ENCODE measurements around the gene KIF1C. TPM values are rescaled to one million over a fixed set of nuclear protein-coding genes. Genes with fewer than 3 reads are reported as not detected.

Gene KIF1C
- polyA plus RNA-seq, 3 donors, result 3.6 to 12.0 (median 3.9) TPM

GRCh38 chr17:4974115-4974670 is 23.6 kb upstream of the KIF1C start:
- peaks cover 44 to 54% of the 10 kb centered on the region in 2 donors for H3K4me1 ChIP-seq (ENCODE audit: control insufficient read depth in 1 of 2, insufficient read depth in 2 of 2, low read length in 2 of 2)
- no peak for TF ChIP-seq CTCF (IDR thresholded peaks at IDR 0.05)

DNA sequence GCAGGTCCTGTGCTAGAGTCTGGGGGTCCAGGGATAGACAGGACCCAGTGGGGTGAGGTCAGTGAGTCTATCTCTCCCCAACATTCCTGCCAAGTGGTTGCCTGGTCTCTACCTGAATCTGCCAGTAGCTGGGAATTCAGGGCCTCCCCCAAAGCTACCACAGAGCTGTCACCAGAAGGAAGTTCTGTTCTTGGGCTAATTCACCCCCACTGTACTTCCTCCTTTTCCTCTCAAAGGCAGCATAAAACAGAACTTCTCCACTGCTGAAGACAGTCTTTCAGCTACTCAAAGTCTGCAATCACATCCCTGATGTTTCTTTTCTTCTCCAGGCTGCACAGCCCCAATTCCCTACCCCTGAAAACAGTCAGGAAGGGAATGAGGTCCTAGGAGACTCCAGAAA is 19.0 kb upstream of the KIF1C start:
- Mint-ChIP-seq H3K27ac (peak overlapping the region; percentile 79 to 92 (median 88)), H3K4me1 (peaks cover 77% of the 10 kb centered on the region)

More at GRCh38 chr17:4974115-4974670, 23.6 kb upstream of the KIF1C start:
- Histone ChIP-seq H3K4me3 (replicated peaks in 1 of 3; ENCODE audit: low read depth in 2 of 3, low read length in 3 of 3) (peak overlapping the region in 1 of 3 experiments; percentile 60), H2AFZ (ENCODE audit: insufficient read depth, low read depth, low read length, poor library complexity, severe bottlenecking) (no peak overlapping the region), H3K9ac (ENCODE audit: insufficient read depth, low read length, poor library complexity, severe bottlenecking) (no peak overlapping the region), H3K9me3 (replicated peaks in 1 of 2; ENCODE audit: control insufficient read depth in 1 of 2, insufficient read depth in 1 of 2, low read length in 2 of 2) (no peaks in the 10 kb centered on the region), H3K27ac (ENCODE audit: low read depth in 1 of 2, low read length in 2 of 2) (peak overlapping the region; percentile 46 to 60), H3K36me3 (replicated peaks in 1 of 2; ENCODE audit: control insufficient read depth in 1 of 2, insufficient read depth in 2 of 2, low read length in 2 of 2) (peaks cover 58 to 85% of the 10 kb centered on the region in 2 donors), H4K20me1 (ENCODE audit: insufficient read depth, low read length) (peaks cover 6% of the 10 kb centered on the region), H3K79me2 (ENCODE audit: insufficient read depth, low read length) (peaks cover 22% of the 10 kb centered on the region), H3K27me3 (ENCODE audit: control insufficient read depth in 2 of 2, insufficient read depth in 2 of 2, low read length in 2 of 2) (no peaks in the 10 kb centered on the region), H3K4me2 (replicated peaks; ENCODE audit: extremely low read depth, low read length, poor library complexity, severe bottlenecking) (peak overlapping the region; percentile 62)
- DNase-seq, result no peak
- Mint-ChIP-seq H3K27me3 (ENCODE audit: low read depth in 3 of 3) (peaks cover 0 to 2% (median 2%) of the 10 kb centered on the region in 3 donors), H3K36me3 (peaks cover 79 to 97% of the 10 kb centered on the region in 2 donors), H3K4me3 (no peak overlapping the region), H3K4me1 (peaks cover 62% of the 10 kb centered on the region), H3K27ac (peak overlapping the region; percentile 68 to 90 (median 82)), H3K9me3 (no peaks in the 10 kb centered on the region)
- WGBS (ENCODE audit: insufficient coverage), result 100% methylated on average over 3 of the region's 9 CpGs
- intact Hi-C loops (cut with micrococcal nuclease), result no loop called here

More for the DNA sequence above, 19.0 kb upstream of the KIF1C start:
- peak; percentile 61 to 86 (median 77) for DNase-seq
- Histone ChIP-seq H2AFZ (ENCODE audit: insufficient read depth, low read depth, low read length, poor library complexity, severe bottlenecking) (no peak overlapping the region), H3K4me1 (ENCODE audit: control insufficient read depth in 1 of 2, insufficient read depth in 2 of 2, low read length in 2 of 2) (peaks cover 66 to 68% of the 10 kb centered on the region in 2 donors), H3K4me3 (replicated peaks in 1 of 3; ENCODE audit: low read depth in 2 of 3, low read length in 3 of 3) (peak overlapping the region in 1 of 3 experiments; percentile 49), H4K20me1 (ENCODE audit: insufficient read depth, low read length) (peaks cover 12% of the 10 kb centered on the region), H3K9me3 (replicated peaks in 1 of 2; ENCODE audit: control insufficient read depth in 1 of 2, insufficient read depth in 1 of 2, low read length in 2 of 2) (no peaks in the 10 kb centered on the region), H3K27me3 (ENCODE audit: control insufficient read depth in 2 of 2, insufficient read depth in 2 of 2, low read length in 2 of 2) (no peaks in the 10 kb centered on the region), H3K4me2 (replicated peaks; ENCODE audit: extremely low read depth, low read length, poor library complexity, severe bottlenecking) (peak overlapping the region; percentile 58), H3K9ac (ENCODE audit: insufficient read depth, low read length, poor library complexity, severe bottlenecking) (peak overlapping the region; percentile 10), H3K79me2 (ENCODE audit: insufficient read depth, low read length) (peaks cover 6% of the 10 kb centered on the region), H3K36me3 (replicated peaks in 1 of 2; ENCODE audit: control insufficient read depth in 1 of 2, insufficient read depth in 2 of 2, low read length in 2 of 2) (peaks cover 39 to 77% of the 10 kb centered on the region in 2 donors), H3K27ac (ENCODE audit: low read depth in 1 of 2, low read length in 2 of 2) (peak overlapping the region; percentile 30 to 78)
- peak overlapping the region; percentile 34 to 70 for H3K4me3 Mint-ChIP-seq
- TF ChIP-seq CTCF (IDR thresholded peaks at IDR 0.05), result no peak
- intact Hi-C loops (cut with micrococcal nuclease), result loop anchor here in 1 of 2 donors (5.0 kb wide), 2 partner anchors 41 to 66 kb away; no protein-coding TSS in a partner anchor
- H3K36me3 Mint-ChIP-seq, result peaks cover 74 to 98% of the 10 kb centered on the region in 2 donors
- H3K27me3 Mint-ChIP-seq (ENCODE audit: low read depth in 3 of 3), result no peaks in the 10 kb centered on the region
- peaks cover 0 to 2% (median 0%) of the 10 kb centered on the region in 7 donors for H3K9me3 Mint-ChIP-seq
